Tibial nerve (tissue), 4 donors: ENCODE results near the gene LIPA. TPM values are rescaled to one million over a fixed set of nuclear protein-coding genes. Genes with fewer than 3 reads are reported as not detected.
"Not testable (repeated sequence)": the region's sequence is repeated elsewhere in the genome, so short reads cannot be mapped to it uniquely, and the experiment has no call there.

Experiments used
- DNase-seq, 2 donors: peaks; one replicate each; pipeline ENCODE4 v3.0.0-alpha.2; 2019; ENCODE audit warnings: low spot score in 2 of 2
- H3K27ac ChIP-seq, 4 donors: fragments of 200-600 bp; sonication (generic) in 3 of 4; one replicate each; pipeline ENCODE4 v1.5.1; 2017 to 2019; ENCODE audit warnings: mild to moderate bottlenecking in 1 of 4
- H3K27me3 ChIP-seq, 2 donors: fragments of 200-600 bp; sonication (generic) in 1 of 2; one replicate each; pipeline versions ENCODE4 v1.5.1 to v1.6.0; 2017 to 2019
- H3K36me3 ChIP-seq, 3 donors: fragments of 200-600 bp; sonication (generic); one replicate each; pipeline ENCODE4 v1.5.1; 2018 to 2019
- H3K4me1 ChIP-seq, 4 donors: fragments of 200-600 bp; sonication (generic) in 3 of 4; one replicate each; pipeline ENCODE4 v1.5.1; 2017 to 2019
- H3K4me3 ChIP-seq, 4 donors: fragments of 200-600 bp; sonication (generic) in 3 of 4; one replicate each; pipeline ENCODE4 v1.5.1; 2017 to 2019; ENCODE audit warnings: mild to moderate bottlenecking in 1 of 4, moderate library complexity in 1 of 4
- H3K9me3 ChIP-seq, 4 donors: fragments of 200-600 bp; sonication (generic) in 3 of 4; one replicate each; pipeline ENCODE4 v1.5.1; 2017 to 2019
- EP300 ChIP-seq, 2 donors: sonication (generic); formaldehyde crosslinking; IDR thresholded peaks; one replicate each; pipeline ENCODE4 v1.6.1; 2017; ENCODE audit warnings: antibody characterized with exemption in 2 of 2, mild to moderate bottlenecking in 1 of 2
- POLR2A ChIP-seq, 2 donors: fragments of 450-650 bp; IDR thresholded peaks; one replicate each; pipeline ENCODE4 v1.6.1; 2017; ENCODE audit warnings: antibody characterized with exemption in 2 of 2, mild to moderate bottlenecking in 2 of 2, moderate library complexity in 2 of 2
- WGBS, 2 donors: methylation state at CpG; one replicate each; pipeline ENCODE4 v1.1.5; 2018; 5-methylcytosine and 5-hydroxymethylcytosine counted together
- total RNA-seq, 4 donors: library from RNA; depleted of rRNA; stranded (reverse); fragments of >200 nt; gene quantifications; one replicate each; pipeline ENCODE4 v1.1.0, GENCODE V29; 2016
- TF ChIP-seq, protein P1 (sequence below), 5 experiments: fragments of 200-600 bp in 3 of 5; fragments of 450-650 bp in 2 of 5; sonication (generic) in 3 of 5; IDR thresholded peaks; one replicate each; pipeline ENCODE4 v1.5.1; 2016 to 2019; ENCODE audit warnings: antibody characterized with exemption in 5 of 5, mild to moderate bottlenecking in 3 of 5, moderate library complexity in 2 of 5

The LIPA gene
- total RNA-seq, 4 donors from 2014 or later, result 36.6 to 57.9 (median 39.5) TPM

DNA sequence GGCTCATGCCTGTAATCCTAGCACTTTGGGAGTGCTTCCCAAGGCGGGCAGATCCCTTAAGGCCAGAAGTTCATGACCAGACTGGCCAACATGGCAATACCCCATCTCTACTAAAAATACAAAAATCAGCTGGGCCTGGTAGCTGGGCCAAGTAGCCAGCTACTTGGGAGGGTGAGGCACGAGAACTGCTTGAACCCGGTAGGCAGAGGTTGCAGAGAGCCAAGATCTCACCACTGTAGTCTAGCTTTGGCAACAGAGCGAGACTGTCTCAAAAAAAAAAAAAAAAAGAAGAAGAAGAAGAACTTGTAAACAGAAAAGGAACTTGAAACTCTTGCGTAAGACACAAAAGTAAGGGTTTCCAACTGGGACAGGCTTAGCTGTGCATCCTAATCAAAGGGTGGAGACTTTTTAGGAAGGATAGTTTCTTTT, 44.7 kb upstream of the LIPA start:
- H3K36me3 ChIP-seq, result no peaks in the 10 kb centered on the region
- no peak overlapping the region for H3K4me3 ChIP-seq
- no peak for DNase-seq
- WGBS, 2 donors, result 41 to 47% methylated on average over 5 of the region's 5 CpGs
- H3K9me3 ChIP-seq, result no peaks in the 10 kb centered on the region
- H3K27ac ChIP-seq, result peak overlapping the region; percentile 41 to 74 (median 56)
- peaks cover 0 to 34% (median 13%) of the 10 kb centered on the region in 4 donors for H3K4me1 ChIP-seq
- no peaks in the 10 kb centered on the region for H3K27me3 ChIP-seq
- TF ChIP-seq POLR2A (IDR thresholded peaks at IDR 0.05) (no peak), EP300 (IDR thresholded peaks at IDR 0.05) (peak; percentile 43 to 79)

GRCh38 chr10:89295597-89295996, 44.0 kb upstream of the LIPA start:
- DNase-seq, result no peak
- Histone ChIP-seq H3K9me3 (no peaks in the 10 kb centered on the region), H3K27me3 (no peaks in the 10 kb centered on the region), H3K4me1 (peaks cover 0 to 27% (median 8%) of the 10 kb centered on the region in 4 donors), H3K36me3 (no peaks in the 10 kb centered on the region), H3K27ac (peak overlapping the region in 3 of 4 donors; percentile 48 to 74 (median 65)), H3K4me3 (no peak overlapping the region)
- no peak for TF ChIP-seq EP300 (IDR thresholded peaks at IDR 0.05)
- 38 to 40% methylated on average over 1 of the region's 1 CpG for WGBS, 2 donors

- H3K27ac ChIP-seq, result peak overlapping the region in 2 of 4 donors; percentile 9 to 65
- no peaks in the 10 kb centered on the region for H3K27me3 ChIP-seq
- no peaks in the 10 kb centered on the region for H3K9me3 ChIP-seq
- H3K36me3 ChIP-seq, result no peaks in the 10 kb centered on the region
- TF ChIP-seq, protein P1, sequence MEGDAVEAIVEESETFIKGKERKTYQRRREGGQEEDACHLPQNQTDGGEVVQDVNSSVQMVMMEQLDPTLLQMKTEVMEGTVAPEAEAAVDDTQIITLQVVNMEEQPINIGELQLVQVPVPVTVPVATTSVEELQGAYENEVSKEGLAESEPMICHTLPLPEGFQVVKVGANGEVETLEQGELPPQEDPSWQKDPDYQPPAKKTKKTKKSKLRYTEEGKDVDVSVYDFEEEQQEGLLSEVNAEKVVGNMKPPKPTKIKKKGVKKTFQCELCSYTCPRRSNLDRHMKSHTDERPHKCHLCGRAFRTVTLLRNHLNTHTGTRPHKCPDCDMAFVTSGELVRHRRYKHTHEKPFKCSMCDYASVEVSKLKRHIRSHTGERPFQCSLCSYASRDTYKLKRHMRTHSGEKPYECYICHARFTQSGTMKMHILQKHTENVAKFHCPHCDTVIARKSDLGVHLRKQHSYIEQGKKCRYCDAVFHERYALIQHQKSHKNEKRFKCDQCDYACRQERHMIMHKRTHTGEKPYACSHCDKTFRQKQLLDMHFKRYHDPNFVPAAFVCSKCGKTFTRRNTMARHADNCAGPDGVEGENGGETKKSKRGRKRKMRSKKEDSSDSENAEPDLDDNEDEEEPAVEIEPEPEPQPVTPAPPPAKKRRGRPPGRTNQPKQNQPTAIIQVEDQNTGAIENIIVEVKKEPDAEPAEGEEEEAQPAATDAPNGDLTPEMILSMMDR (IDR thresholded peaks at IDR 0.05), result no peak
- TF ChIP-seq EP300 (IDR thresholded peaks at IDR 0.05) (no peak), POLR2A (IDR thresholded peaks at IDR 0.05) (no peak)
- no peak overlapping the region for H3K4me3 ChIP-seq
- H3K4me1 ChIP-seq, result peaks cover 0 to 26% (median 8%) of the 10 kb centered on the region in 4 donors
- DNase-seq, result no peak
- 82 to 86% methylated on average over 3 of the region's 3 CpGs for WGBS, 2 donors
Measured at GRCh38 chr10:89294721-89295239, 43.2 kb upstream of the LIPA start.

DNA sequence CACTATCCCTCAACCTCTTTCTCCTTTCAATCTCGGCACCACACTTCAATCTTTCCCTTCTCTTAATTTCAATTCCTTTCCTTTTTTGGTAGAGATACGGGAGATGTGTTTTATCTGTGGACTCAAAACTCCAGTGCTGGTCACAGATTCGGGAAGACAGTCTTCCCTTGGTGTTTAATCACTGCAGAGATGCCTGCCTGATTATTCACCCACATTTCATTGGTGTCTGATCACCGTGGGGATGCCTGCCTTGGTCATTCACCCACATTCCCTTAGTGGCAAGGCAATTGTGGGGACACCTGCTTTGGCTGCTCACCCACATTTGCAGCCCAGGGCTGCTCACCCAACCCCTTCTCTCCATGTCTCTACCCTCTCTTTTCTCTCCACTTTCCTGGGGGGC, 33.7 kb upstream of the LIPA start:
- not testable (repeated sequence) for H3K27me3 ChIP-seq, H3K36me3 ChIP-seq, H3K4me3 ChIP-seq, H3K9me3 ChIP-seq, DNase-seq
- Histone ChIP-seq H3K27ac (peak overlapping the region in 2 of 4 donors; percentile 86), H3K4me1 (peaks cover 0 to 31% (median 18%) of the 10 kb centered on the region in 4 donors)
- WGBS, 2 donors, result 75 to 76% methylated on average over 4 of the region's 4 CpGs

DNA sequence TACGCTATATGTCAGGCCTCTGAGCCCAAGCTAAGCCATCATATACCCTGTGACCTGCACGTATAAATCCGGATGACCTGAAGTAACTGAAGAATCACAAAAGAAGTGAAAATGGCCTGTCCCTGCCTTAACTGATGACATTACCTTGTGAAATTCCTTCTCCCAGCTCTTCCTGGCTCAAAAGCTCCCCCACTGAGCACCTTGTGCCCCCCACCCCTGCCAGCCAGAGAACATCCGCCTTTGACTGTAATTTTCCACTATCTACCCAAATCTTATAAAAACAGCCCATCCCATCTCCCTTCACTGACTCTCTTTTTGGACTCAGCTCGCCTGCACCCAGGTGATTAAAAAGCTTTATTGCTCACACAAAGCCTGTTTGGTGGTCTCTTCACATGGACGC, 33.1 kb upstream of the LIPA start:
- H3K27ac ChIP-seq, result peak overlapping the region; percentile 48 to 86 (median 70)
- peaks cover 0 to 33% (median 19%) of the 10 kb centered on the region in 4 donors for H3K4me1 ChIP-seq
- H3K27me3 ChIP-seq, H3K9me3 ChIP-seq, DNase-seq, H3K4me3 ChIP-seq, H3K36me3 ChIP-seq: not testable (repeated sequence)
- WGBS, 2 donors, result 89% methylated on average over 6 of the region's 6 CpGs

- Histone ChIP-seq H3K36me3 (no peaks in the 10 kb centered on the region), H3K4me1 (peaks cover 0 to 40% (median 25%) of the 10 kb centered on the region in 4 donors), H3K27ac (peak overlapping the region; percentile 48 to 86 (median 70)), H3K27me3 (no peaks in the 10 kb centered on the region), H3K4me3 (peak overlapping the region in 2 of 4 donors; percentile 2 to 28), H3K9me3 (no peaks in the 10 kb centered on the region)
- peak in 1 of 2 donors; percentile 66 for DNase-seq
- 9 to 10% methylated on average over 4 of the region's 4 CpGs for WGBS, 2 donors
- TF ChIP-seq EP300 (IDR thresholded peaks at IDR 0.05) (peak in 1 of 2 donors; percentile 70), POLR2A (IDR thresholded peaks at IDR 0.05) (peak; percentile 16 to 34)
- TF ChIP-seq, protein P1 (IDR thresholded peaks at IDR 0.05), result no peak
Measured at GRCh38 chr10:89283936-89284475, 32.4 kb upstream of the LIPA start.

- no peaks in the 10 kb centered on the region for H3K36me3 ChIP-seq
Measured at GRCh38 chr10:89283025-89283935, 31.7 kb upstream of the LIPA start.

More at GRCh38 chr10:89283025-89283935, 31.7 kb upstream of the LIPA start:
- no peak for DNase-seq
- WGBS, 2 donors, result 39% methylated on average over 6 of the region's 6 CpGs
- Histone ChIP-seq H3K27ac (peak overlapping the region; percentile 48 to 86 (median 70)), H3K4me1 (peaks cover 0 to 47% (median 30%) of the 10 kb centered on the region in 4 donors), H3K9me3 (no peaks in the 10 kb centered on the region), H3K4me3 (peak overlapping the region in 2 of 4 donors; percentile 2 to 28), H3K27me3 (no peaks in the 10 kb centered on the region)
- TF ChIP-seq POLR2A (IDR thresholded peaks at IDR 0.05), result no peak
- TF ChIP-seq, protein P1 (IDR thresholded peaks at IDR 0.05), result no peak
- TF ChIP-seq EP300 (IDR thresholded peaks at IDR 0.05), result no peak
